Inflammatory macrophage (primary cell): Measurements from ENCODE around the gene ZMIZ2.
"Not testable (repeated sequence)": the region's sequence is repeated elsewhere in the genome, so short reads cannot be mapped to it uniquely, and the experiment has no call there.

ENCODE experiments used
- DNase-seq, 2 donors: peaks; one replicate each; pipeline ENCODE4 v3.0.0-alpha.2; 2020 to 2022

Gene ZMIZ2

GRCh38 chr7:44727158-44727936, 21.3 kb upstream of the ZMIZ2 start:
- DNase-seq: peak; percentile 61 to 78

- DNase-seq: no peak
These were observed 20.7 kb upstream of the ZMIZ2 start for GRCh38 chr7:44727937-44728262.

GRCh38 chr7:44729949-44730590, 18.6 kb upstream of the ZMIZ2 start:
- peak in 1 of 2 donors; percentile 9 for DNase-seq

- DNase-seq: not testable (repeated sequence)
These were observed 15.7 kb upstream of the ZMIZ2 start for GRCh38 chr7:44732971-44733370.

GRCh38 chr7:44733708-44734481, 14.8 kb upstream of the ZMIZ2 start:
- no peak for DNase-seq

GRCh38 chr7:44735403-44736165, 13.1 kb upstream of the ZMIZ2 start:
- DNase-seq: peak; percentile 72 to 76

- no peak for DNase-seq
These were observed 11.8 kb upstream of the ZMIZ2 start for GRCh38 chr7:44736896-44737295.

- DNase-seq: peak in 1 of 2 donors; percentile 35
These were observed 10.5 kb upstream of the ZMIZ2 start for GRCh38 chr7:44738051-44738723.

GRCh38 chr7:44738876-44739665, 9.6 kb upstream of the ZMIZ2 start:
- no peak for DNase-seq

- DNase-seq: no peak
These were observed 8.6 kb upstream of the ZMIZ2 start for GRCh38 chr7:44740055-44740454.

GRCh38 chr7:44743750-44744149, 4.9 kb upstream of the ZMIZ2 start:
- no peak for DNase-seq

- DNase-seq: peak in 1 of 2 donors; percentile 22
These were observed 493 bp downstream of the ZMIZ2 start for GRCh38 chr7:44748948-44749731.

- DNase-seq: no peak
These were observed 1.3 kb downstream of the ZMIZ2 start for GRCh38 chr7:44749992-44750391.

GRCh38 chr7:44750424-44750823, 1.8 kb downstream of the ZMIZ2 start:
- DNase-seq: no peak

GRCh38 chr7:44750921-44751571, 2.4 kb downstream of the ZMIZ2 start:
- peak in 1 of 2 donors; percentile 34 for DNase-seq

GRCh38 chr7:44752822-44753221, 4.2 kb downstream of the ZMIZ2 start:
- DNase-seq: no peak

GRCh38 chr7:44754802-44755697, 6.4 kb downstream of the ZMIZ2 start:
- no peak for DNase-seq

- no peak for DNase-seq
These were observed 7.3 kb downstream of the ZMIZ2 start for GRCh38 chr7:44755698-44756627.
